Prostate gland (tissue), 2 donors: ENCODE results near the gene SCAMP4.

Experiments used
- POLR2A ChIP-seq: fragments of 450-650 bp; IDR thresholded peaks from one replicate; pipeline ENCODE4 v1.6.1; 2016; ENCODE audit warnings: antibody characterized with exemption, mild to moderate bottlenecking
- TF ChIP-seq, protein P1 (sequence below), 4 experiments: fragments of 200-600 bp in 2 of 4; fragments of 450-650 bp in 2 of 4; sonication (generic) in 2 of 4; IDR thresholded peaks; 1 replicate in 3 of 4; 2 replicates in 1 of 4; pipeline ENCODE4 v1.5.1; 2016 to 2019; ENCODE audit warnings: antibody characterized with exemption in 4 of 4, mild to moderate bottlenecking in 2 of 4, moderate library complexity in 2 of 4

DNA sequence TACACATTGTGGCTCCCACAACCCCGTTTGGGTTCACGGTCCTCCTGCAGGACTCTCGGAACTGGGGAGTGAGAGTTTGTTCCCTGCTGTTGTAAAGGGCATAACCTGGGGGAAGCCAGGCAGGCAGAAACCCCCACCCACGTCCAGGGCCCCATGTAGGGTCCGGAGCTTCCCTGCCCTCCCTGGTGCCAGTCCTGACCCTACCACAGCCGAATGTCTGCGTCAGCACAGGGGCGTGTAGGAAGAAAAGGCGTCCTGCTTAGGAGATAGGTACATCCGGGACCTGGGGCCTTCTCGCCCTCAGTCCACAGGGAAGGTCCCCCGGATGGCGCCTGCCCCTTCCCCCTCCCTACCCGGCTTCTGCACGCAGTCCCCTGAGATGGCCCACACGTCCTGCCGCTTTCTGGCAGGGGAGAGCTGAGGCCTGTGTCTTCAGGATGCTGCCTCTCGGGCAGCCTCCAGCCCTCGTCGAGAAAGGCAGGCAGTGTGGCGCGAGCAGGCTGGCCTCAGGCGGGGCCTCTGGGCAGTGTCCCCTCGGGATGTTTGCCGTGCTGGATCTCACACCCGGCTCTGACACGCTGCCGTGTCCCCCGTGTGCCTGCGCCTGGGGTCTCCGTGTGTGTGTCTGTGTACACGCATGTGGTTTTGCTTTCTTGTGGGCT lies 54.9 kb downstream of the SCAMP4 start:
- TF ChIP-seq, protein P1, sequence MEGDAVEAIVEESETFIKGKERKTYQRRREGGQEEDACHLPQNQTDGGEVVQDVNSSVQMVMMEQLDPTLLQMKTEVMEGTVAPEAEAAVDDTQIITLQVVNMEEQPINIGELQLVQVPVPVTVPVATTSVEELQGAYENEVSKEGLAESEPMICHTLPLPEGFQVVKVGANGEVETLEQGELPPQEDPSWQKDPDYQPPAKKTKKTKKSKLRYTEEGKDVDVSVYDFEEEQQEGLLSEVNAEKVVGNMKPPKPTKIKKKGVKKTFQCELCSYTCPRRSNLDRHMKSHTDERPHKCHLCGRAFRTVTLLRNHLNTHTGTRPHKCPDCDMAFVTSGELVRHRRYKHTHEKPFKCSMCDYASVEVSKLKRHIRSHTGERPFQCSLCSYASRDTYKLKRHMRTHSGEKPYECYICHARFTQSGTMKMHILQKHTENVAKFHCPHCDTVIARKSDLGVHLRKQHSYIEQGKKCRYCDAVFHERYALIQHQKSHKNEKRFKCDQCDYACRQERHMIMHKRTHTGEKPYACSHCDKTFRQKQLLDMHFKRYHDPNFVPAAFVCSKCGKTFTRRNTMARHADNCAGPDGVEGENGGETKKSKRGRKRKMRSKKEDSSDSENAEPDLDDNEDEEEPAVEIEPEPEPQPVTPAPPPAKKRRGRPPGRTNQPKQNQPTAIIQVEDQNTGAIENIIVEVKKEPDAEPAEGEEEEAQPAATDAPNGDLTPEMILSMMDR (IDR thresholded peaks at IDR 0.05), result no peak
- TF ChIP-seq POLR2A, result no peak
